OCI-LY1 (cell line): ENCODE data around the gene EPB41L2.

Experiments used
- H2AFZ ChIP-seq: fragments of 200-600 bp; sonication (generic), shearing (Covaris generic); 2 replicates; pipeline ENCODE4 v1.6.0; 2014; ENCODE audit warnings: antibody characterized with exemption, mild to moderate bottlenecking, low read length
- H3F3A ChIP-seq: fragments of 200-600 bp; sonication (generic), shearing (Covaris generic); 2 replicates; pipeline ENCODE4 v1.6.0; 2014; ENCODE audit warnings: mild to moderate bottlenecking, antibody characterized with exemption, low read length, moderate library complexity; ENCODE audit not compliant: insufficient read depth
- H3K27ac ChIP-seq: fragments of 200-600 bp; sonication (generic); 2 replicates; pipeline ENCODE4 v1.5.1; 2014; ENCODE audit warnings: low read length, mixed run types, mild to moderate bottlenecking, low read depth; ENCODE audit not compliant: poor library complexity, severe bottlenecking
- H3K27me3 ChIP-seq: fragments of 200-600 bp; sonication (generic); 2 replicates; pipeline ENCODE4 v1.6.0; 2014; ENCODE audit warnings: antibody characterized with exemption, mild to moderate bottlenecking, low read length, moderate library complexity; ENCODE audit not compliant: insufficient read depth
- H3K36me3 ChIP-seq: fragments of 200-600 bp; sonication (generic); 2 replicates; pipeline ENCODE4 v1.6.1; 2014; ENCODE audit warnings: mild to moderate bottlenecking, antibody characterized with exemption, low read length, moderate library complexity, mixed read lengths; ENCODE audit not compliant: insufficient read depth
- H3K4me1 ChIP-seq: fragments of 200-600 bp; sonication (generic); 2 replicates; pipeline ENCODE4 v1.5.1; 2014; ENCODE audit warnings: mild to moderate bottlenecking, low read length, moderate library complexity; ENCODE audit not compliant: insufficient read depth, severe bottlenecking
- H3K4me2 ChIP-seq: fragments of 200-600 bp; sonication (generic), shearing (Covaris generic); 2 replicates; pipeline ENCODE4 v1.6.1; 2014; ENCODE audit warnings: low read length
- H3K4me3 ChIP-seq: fragments of 200-600 bp; sonication (generic); 2 replicates; pipeline ENCODE4 v1.5.1; 2014; ENCODE audit warnings: low read length, low read depth, mild to moderate bottlenecking, mixed read lengths; ENCODE audit not compliant: poor library complexity, severe bottlenecking
- H3K79me2 ChIP-seq: fragments of 200-600 bp; shearing (Covaris generic); 2 replicates; pipeline ENCODE4 v1.6.1; 2016; ENCODE audit warnings: mixed run types, low read length, mixed read lengths; ENCODE audit not compliant: insufficient read depth
- H3K9ac ChIP-seq: fragments of 200-600 bp; sonication (generic), shearing (Covaris generic); 2 replicates; pipeline ENCODE4 v1.6.1; 2014; ENCODE audit warnings: mild to moderate bottlenecking, low read length, mixed read lengths
- H3K9me2 ChIP-seq: fragments of 200-600 bp; sonication (generic), shearing (Covaris generic); 2 replicates; pipeline ENCODE4 v1.6.1; 2014; ENCODE audit warnings: low read depth, mild to moderate bottlenecking, low read length, mixed read lengths
- H3K9me3 ChIP-seq: fragments of 200-600 bp; shearing (Covaris generic); 2 replicates; pipeline ENCODE4 v1.6.1; 2014; ENCODE audit warnings: low read length, mixed read lengths
- H4K20me1 ChIP-seq: fragments of 200-600 bp; sonication (generic), shearing (Covaris generic); 2 replicates; pipeline ENCODE4 v1.6.0; 2016; ENCODE audit warnings: mild to moderate bottlenecking, low read length; ENCODE audit not compliant: insufficient read depth
- CTCF ChIP-seq: fragments of 200-600 bp; sonication (generic), shearing (Covaris generic); IDR thresholded peaks from 2 replicates; pipeline ENCODE4 v1.5.1; 2017; ENCODE audit warnings: mild to moderate bottlenecking, antibody characterized with exemption, low read length, moderate library complexity, mixed read lengths
- EZH2 ChIP-seq: fragments of 200-600 bp; sonication (generic), shearing (Covaris generic); IDR thresholded peaks from 2 replicates; pipeline ENCODE4 v1.8.0; 2017; ENCODE audit warnings: borderline replicate concordance, mixed run types, mild to moderate bottlenecking, antibody characterized with exemption, low read length, moderate library complexity, mixed read lengths

EPB41L2 gene

DNA sequence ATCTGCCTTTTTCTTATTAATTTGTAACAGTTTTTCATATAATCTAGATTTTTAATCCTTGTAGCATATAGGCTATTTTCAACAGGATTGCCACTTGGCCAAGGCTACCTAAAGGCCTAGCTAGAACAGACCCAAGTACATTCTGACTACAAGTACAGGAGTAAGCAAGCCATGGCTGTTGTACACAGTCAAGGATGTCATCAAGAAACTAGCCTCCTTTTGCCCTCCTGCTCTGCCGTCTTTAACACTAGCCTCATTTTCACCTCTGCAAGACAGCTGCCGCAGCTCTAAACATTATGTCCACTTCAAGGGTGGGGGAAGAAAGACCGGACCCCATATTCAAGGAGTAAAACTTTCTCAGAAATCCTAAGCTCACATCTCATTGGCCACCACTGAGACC lies 45.1 kb downstream of the EPB41L2 start:
- H3K4me2 ChIP-seq = no peak overlapping the region
- TF ChIP-seq CTCF (no peak), EZH2 (no peak)
- H3K4me3 ChIP-seq = no peak overlapping the region
- H4K20me1 ChIP-seq = no peaks in the 10 kb centered on the region
- H3K4me1 ChIP-seq = no peaks in the 10 kb centered on the region
- no peak overlapping the region for H2AFZ ChIP-seq
- no peaks in the 10 kb centered on the region for H3F3A ChIP-seq
- no peaks in the 10 kb centered on the region for H3K27me3 ChIP-seq
- H3K9me3 ChIP-seq = no peaks in the 10 kb centered on the region
- no peaks in the 10 kb centered on the region for H3K9me2 ChIP-seq
- H3K79me2 ChIP-seq = no peaks in the 10 kb centered on the region
- no peaks in the 10 kb centered on the region for H3K36me3 ChIP-seq
- no peak overlapping the region for H3K27ac ChIP-seq
- no peak overlapping the region for H3K9ac ChIP-seq

- H3K9me2 ChIP-seq = no peaks in the 10 kb centered on the region
- no peaks in the 10 kb centered on the region for H3K27me3 ChIP-seq
- no peak overlapping the region for H3K9ac ChIP-seq
- no peak overlapping the region for H2AFZ ChIP-seq
- TF ChIP-seq CTCF (no peak), EZH2 (no peak)
- no peaks in the 10 kb centered on the region for H3K9me3 ChIP-seq
- no peak overlapping the region for H3K27ac ChIP-seq
- no peaks in the 10 kb centered on the region for H3K4me1 ChIP-seq
- no peaks in the 10 kb centered on the region for H3K79me2 ChIP-seq
- no peak overlapping the region for H3K4me3 ChIP-seq
- H4K20me1 ChIP-seq = no peaks in the 10 kb centered on the region
- H3K36me3 ChIP-seq = no peaks in the 10 kb centered on the region
- no peaks in the 10 kb centered on the region for H3F3A ChIP-seq
- no peak overlapping the region for H3K4me2 ChIP-seq
Measured at GRCh38 chr6:131015630-131016263, 47.3 kb downstream of the EPB41L2 start.

GRCh38 chr6:131015025-131015591 lies 47.9 kb downstream of the EPB41L2 start:
- Histone ChIP-seq H3F3A (no peaks in the 10 kb centered on the region), H3K27ac (no peak overlapping the region), H4K20me1 (no peaks in the 10 kb centered on the region), H3K4me1 (no peaks in the 10 kb centered on the region), H3K36me3 (no peaks in the 10 kb centered on the region), H3K9ac (no peak overlapping the region), H3K9me3 (no peaks in the 10 kb centered on the region), H2AFZ (no peak overlapping the region), H3K9me2 (no peaks in the 10 kb centered on the region), H3K27me3 (no peaks in the 10 kb centered on the region), H3K79me2 (no peaks in the 10 kb centered on the region), H3K4me2 (no peak overlapping the region), H3K4me3 (no peak overlapping the region)
- TF ChIP-seq CTCF (no peak), EZH2 (no peak)
